NCI-H1105 (cell line): ENCODE data around the gene CFAP58.

ENCODE experiments used
- DNase-seq: peaks from one replicate; lab custom pipeline; 2025; lab: John Stamatoyannopoulos, UW

Gene CFAP58

DNA sequence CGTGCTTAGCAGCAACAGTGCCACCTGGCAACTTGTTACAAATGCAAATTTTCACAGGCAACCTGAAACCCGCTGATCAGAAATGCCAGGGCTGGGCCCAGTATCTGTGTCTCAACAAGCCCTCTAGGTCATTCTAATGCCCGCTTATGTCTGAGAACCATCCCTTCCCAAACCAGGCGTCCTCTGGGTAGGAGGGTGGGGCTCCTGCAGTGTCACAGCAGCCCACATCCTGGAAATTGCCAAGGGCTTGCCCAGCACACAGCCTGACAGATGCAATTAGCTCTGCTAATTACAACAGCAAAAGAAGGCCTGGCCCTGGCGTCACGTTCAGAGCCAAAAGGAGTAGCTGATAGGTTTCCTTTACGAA, 31.2 kb upstream of the CFAP58 start:
- no peak for DNase-seq

DNA sequence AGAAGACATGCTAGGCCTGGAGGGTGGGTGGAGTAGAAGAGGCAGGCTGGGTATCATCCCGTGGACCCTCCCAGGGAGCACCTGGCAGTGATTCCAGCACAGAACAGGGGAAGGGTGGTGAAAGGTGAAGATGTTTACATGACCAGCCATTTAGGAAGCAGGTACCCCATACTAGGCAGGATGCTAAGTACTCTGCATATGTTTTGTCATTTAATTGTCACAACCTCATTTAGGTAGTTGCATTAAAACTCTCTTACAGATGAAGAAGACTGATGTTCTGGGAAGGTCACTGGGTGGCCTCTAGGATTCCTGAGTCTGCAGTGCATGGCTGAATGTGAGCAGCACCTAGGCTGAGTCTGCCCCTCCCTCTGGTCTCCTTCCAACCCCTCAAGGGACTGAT, 30.5 kb upstream of the CFAP58 start:
- no peak for DNase-seq

DNA sequence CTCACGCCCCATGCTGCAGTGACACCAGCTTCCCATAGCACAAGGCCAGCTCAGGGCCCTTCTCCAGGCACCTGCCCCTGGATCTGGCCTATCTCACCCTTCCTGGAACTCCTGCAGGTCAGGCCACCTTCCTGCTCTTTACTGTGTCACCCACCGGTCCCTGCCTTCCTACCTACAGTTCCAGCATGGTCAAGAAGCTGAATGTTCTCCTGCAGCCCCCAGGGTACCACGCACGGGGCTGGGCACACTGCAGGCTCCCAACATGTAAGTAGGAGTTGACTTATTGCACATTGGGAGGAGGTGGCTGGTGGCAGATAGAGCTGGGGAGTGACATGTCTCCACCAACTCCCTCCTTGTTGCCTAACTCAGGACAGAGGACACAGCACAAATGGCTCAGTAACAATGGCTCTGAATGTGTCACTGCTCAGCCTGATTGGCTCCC, 29.9 kb upstream of the CFAP58 start:
- DNase-seq: no peak

DNA sequence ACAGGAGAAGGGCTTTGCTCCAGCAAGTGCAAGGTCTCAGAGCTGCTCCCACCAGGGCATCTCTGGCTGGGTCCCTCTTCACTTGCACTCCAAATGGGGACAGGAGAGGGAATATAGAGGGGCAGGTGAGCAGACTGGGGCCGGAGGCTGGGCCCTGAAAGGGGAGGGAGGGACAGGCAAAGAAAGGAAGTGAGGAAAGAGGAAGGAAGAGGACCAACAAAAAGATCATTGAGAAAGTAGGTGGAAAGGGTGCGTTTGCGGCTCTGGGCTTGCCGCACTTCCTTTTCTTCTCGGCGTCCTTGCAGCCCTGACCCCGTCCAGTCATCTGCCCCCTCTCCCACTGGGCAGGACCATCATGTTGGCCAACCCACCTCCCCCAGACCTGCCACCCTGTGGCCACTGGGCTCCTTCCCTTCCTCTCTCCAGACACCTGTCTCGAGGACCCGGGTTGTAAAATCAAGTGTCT, 29.4 kb upstream of the CFAP58 start:
- no peak for DNase-seq

DNA sequence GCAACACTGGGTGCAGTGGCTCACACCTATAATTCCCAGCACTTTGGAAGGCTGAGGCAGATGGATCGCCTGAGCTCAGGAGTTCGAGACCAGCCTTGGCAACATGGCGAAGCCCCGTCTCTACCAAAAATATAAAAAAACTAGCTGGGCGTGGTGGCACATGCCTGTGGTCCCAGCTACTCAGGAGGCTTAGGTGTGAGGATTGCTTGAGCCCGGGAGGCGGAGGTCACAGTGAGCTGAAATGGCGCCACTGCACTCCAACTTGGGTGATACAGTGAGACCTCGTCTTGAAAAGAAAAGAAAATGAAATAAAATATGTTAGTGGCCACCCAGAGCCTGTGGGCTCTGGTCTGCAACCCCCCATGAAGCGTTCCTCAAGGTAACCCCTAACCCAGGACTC, 28.7 kb upstream of the CFAP58 start:
- no peak for DNase-seq

DNA sequence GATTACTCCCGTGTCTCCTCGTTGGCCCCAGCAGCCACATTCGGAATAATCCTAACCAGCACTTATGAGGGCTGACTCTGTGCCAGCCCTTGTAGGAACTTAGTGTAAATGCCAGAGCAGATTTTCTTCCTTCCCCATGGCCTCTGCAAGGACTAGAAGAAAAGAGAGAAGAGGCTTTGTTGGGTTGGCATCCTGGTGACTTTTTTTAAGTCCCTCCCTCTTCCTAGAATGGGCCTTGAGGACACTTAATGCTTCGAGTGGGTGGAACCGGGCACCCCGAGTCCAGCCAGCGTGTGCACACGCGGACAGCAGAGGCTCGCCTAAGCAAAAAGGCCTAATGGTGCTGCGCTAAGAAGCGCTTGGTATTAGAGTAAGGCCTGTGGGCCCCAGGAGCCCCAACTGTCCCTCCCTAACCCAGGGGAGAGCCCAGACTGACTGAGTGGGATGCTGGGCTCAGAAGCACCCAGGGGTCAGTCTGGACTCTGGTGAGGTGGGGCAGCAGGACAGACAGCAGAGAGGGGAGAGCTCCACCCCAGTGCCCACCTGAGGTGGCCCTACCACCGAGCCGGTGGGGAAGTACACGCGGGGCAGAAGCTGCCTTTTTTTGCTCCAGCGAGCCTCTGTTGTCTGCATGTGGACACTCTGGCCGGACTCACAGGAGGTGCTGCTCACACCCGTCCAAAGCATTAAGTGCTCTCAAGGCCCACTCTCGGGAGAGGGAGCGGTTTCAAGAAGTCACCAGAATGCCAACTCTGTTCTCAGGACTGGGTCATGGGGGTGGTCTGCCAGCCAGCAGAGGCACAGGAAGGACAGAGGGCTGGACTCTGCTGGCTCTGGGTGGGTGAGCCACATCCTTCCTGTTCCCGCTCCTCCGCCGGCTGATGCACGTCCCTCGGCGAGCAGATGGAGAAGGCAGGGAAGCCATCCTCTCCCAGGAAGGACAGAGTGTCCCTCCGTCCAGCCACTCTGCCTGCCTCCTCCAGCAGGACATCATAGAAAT, 27.9 kb upstream of the CFAP58 start:
- no peak for DNase-seq

DNA sequence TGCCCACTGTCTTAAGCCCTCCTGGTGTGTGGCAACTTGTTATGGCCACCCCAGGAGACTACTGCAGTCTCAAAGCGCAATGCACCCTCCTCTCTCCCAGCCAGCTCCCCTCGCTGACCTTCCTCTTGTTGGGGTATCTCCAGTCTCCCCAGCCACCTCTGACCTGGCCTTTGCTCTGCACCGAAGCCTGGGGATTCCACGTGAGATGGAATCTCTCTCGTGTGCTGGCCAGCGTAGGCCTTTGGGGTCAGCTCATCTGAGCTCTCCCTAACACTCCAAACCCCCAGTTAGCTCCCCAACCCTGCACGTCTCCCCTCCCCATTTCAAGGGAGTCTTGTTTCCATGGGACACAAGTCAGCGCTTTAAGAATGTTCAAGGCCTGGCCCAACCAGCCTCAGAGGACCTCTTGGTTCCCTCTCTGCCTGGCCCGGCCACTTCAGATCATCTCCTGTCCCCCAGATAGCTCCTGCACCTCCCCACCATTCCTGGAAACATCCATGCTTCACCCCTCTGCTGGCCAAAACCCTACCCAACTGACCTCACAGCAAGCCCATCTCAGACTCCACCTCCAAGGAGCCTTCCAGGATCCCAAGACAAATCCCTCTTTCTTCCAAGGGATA, 26.5 kb upstream of the CFAP58 start:
- no peak for DNase-seq

DNA sequence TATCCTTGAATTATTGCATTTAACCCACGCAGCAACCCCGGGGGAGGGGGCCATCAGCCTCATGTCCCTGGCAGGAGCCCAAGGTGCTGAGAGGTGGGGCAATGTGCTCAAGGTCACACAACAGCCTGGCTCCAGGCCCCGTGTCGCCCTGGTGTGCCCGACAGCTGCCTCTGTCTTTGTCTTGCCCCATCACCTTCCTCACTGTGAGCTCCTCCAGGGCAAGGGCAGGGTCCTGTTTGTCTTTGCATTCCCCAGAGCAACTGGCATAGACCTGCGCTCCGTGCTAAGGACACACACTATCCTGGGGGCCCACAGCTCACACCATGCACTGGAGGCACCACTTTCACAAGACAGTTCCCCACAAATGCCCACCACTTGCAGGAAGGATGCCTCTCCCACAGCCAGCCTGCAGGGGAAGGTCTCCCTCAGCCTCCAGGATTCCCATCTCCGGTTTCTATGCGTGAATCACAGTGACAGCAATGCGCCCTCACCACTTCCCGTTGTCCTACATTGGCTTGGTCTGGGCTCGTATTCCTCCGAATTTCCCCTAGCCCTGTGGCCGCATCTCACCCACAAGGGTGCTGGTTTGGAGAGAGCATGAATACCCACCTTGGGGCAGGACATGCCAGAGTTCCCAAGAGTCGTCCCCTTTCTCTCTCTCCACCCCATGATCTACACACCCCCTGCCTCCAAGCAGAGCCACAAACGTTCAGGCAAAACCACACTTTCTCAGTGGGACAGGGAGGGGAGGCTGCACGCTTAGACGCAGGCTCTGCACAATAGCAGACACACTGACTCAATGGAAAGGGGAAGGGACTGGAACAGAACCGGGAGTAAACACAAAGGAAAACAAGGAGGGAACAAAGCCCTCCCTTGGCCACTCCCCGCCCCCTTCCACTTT, 25.6 kb upstream of the CFAP58 start:
- no peak for DNase-seq

DNA sequence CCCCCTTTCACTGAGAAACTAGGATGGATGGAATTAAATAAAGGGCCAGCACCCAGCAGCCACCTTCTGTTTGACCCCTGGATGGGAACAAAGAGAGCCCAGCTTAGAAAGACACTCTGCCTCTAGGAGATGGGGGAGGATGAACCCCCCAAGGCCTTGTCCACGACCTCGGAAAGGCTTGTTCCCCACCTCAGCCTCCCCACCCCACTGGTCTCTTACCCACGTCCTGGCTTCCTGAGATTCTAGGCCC, 25.1 kb upstream of the CFAP58 start:
- DNase-seq: no peak

DNA sequence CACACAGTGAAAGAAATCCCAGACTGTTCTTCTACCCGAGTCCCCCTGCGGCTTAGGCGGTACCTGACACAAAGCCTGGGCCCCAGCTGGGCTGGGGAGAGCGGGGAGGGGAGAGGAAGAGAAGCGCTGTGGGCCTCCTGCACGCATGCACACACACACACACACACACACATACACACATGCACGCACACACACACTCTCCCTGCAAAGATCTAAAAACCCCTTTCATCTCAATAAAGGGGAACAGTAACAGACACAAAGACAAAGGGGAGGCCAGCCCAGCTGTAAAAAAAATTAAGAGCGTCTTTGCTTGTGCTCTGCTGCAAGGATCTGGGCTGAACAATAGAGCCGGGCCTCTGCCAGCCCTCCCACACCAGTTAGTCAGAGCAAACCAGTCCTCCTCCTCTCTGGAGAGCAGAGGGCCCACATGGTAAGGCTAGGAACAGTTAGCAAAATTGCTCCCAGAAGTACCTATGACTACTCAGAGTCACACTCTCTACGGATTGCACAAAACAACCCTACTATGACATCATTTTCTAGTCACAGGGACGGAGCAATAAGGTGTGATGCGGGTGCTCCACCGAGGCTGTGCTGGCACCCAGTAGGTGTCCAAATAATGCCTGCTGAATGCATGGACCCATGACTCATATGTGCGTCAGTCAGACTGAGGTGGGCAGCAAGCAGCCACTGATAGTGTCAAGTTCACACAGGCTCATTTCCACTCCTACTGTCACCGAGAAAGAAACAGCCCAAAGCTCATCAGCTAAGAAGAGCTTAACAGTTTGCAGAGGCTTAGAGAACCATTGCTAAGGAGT, 24.5 kb upstream of the CFAP58 start:
- no peak for DNase-seq

DNA sequence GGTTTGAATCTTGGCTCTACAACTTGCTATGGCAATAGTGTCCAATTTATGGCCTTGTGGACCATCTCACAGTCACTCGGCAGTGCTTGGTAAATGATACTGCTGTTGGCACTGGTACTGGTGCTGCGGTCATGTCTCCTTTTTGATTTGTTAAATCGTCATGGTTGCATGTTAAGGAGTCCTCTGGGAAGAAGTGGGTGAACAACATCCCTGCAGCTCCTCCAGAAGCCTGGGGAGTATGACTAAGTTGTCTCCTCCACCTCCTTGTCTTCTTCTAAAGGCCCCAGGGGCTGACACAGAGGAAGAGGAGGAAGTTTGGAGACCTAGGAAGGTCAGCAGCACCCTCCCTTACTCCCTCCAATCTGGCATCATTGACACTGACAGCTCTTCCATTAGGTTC, 23.9 kb upstream of the CFAP58 start:
- no peak for DNase-seq

DNA sequence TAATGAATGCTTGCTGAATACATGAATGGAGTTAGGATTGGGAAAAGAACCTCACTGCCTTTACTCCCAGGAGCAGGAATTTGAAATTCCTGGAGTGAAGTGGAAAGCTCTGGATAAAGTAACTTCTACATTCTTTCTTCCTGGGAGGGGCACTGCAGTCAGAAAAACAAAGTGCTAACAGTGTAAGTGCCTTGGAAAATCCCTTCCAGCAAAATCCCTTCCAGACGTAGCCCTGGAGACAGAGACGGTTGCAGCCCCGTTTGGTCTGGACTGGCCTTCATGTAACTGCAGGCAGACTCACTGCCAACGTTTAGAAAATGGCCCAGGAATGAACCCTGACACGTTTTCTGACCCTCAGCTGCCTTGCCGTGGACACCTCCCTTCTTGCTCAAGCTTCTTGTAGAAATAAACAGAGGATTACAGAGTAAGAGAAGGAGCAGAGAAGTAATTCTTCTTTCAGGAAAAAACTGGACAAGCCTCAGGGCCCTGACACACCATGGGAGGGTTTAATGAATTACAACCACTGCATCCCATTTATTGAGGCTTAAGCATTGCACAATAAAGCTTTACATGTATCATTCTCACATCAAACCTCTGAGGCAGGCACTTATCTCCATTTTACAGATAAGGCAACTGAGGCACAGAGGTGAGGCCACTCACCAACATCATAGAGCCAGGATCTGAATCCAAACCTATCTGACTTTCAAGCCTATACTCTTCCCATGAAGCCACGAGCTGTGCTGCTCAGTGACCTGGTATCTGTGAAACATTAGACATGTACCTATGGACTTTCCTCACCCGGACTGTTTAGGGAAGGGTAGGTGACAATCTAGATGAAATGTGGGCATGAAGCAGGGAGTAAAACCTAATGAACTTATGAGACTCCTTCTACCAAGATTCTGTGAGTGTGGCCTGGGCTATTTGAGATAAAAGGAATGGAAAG, 23.2 kb upstream of the CFAP58 start:
- DNase-seq: no peak

DNA sequence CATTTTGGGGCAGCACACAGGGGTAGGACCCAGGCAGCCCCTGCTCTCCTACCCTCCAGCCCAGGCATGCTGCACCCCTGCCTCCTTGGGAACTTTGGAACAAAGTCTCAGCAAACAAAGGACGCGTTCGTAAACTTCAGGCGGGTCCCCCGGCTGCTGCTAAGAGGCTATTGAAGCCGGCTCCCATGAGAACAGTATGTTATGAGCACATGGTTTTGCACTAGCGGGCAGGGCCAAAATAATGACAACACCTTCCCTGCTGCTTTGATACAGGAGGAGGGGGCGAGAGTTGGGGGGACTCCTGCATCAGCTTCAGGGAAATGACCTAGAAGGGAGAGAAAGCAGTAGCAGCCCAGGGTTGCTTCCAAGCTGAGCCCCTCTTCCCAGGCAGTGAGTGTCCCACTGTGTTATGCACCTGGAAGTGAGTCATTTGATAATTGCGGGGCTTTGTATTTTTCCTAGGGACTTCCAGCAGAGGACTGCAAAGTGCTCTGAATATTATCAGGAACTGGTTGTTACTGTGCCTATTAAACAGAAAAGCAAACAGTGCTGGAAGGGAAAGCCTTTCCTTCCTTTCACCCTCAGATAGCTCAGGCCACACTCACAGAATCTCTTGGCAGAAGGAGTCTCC, 22.3 kb upstream of the CFAP58 start:
- no peak for DNase-seq

DNA sequence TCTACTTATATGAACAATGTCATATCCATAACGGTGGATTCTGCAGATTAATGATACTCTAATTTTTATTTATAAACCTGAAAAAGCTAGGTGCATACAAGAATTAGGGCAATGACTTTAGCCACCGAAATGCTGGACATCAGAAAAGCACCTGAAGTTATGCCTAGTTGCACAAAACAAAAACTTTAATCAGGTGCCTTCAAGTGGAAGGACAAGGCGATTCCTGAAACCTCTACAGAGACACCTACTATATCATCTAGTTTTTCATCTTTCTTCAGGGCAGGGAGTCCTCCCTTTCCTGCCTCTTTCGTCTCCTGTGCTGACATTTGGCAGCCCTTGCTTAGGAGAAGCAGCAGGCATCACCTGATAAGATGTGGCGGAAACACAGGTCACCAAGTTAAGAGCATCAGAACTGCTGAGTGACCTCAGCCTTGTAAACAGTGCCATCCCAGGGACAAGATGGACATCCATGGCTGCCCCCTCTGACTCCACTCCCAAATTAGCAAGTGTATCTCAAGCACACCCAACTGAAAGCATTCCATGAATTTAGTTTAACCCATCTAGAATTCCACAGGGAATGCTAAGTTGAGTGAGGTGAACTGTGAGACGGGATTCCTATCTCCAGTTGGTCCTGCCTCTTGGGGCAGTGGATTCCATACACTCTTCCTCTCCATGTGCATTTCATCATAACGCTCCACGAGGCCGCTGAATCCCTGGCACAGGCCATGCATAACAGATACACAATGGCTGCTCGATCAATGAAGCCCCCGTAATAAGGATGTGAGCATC, 21.2 kb upstream of the CFAP58 start:
- no peak for DNase-seq

DNA sequence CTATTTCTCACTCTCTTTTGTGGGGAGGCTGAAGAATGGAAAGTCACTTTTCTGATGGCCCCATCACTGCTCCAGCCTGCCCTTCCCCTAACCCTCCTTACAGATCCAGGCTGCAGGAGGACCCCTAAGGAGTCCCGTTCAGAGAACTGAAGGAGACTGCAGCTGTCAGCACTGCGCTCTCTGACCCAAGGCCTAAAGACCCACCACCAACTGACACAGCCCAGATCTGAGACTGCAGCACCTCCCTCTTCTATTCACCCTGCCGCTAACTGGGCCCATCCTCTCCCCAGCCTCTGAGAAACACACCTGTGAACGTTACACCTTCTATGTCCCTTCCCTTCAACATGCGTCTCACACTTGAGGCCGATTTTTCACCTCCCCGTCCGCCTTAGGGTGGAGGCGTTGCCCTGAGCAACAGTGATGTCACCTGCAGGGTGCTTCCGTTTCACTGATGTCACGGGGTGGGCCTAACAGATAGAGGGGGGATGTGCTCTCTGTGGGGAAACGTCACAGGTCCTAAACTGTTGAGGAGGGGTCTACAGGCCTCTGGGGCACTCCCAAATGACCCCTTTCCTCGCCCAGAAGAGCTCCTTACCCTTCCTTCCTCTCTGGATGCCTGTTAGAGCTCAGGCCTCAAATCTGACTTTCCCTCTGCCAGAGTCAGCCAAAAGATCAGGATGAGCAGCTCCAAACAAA, 20.5 kb upstream of the CFAP58 start:
- no peak for DNase-seq

DNA sequence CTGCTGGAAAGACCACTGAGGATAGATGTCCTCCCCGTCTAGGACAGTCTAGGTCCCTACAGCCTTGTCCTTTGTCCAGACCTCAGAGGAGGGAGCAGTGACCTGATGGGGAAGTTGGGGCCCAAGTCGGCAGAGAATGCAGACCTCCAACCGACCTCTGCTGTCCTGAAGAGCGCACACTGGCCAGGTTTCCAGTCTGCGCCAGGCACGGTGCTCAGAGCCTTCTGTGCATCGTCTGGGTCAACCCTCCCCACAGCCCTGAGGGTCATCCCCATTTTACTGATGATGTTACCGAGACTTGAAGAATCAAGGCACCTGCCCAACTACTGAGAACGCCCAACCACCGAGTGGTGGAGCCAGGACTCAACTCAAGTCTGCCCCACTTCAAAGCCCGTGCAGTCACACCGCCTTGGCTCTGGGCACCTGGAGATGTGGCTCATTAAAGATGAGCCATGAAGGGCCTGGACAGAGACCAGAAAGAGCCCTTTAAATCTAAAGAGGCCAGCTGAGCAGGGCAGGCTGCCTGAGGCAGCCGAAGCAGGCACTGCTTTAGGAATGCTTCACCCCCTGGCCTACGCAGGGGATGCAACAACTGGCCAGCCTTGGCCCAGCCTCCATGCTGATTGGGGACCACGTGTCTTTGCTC, 19.8 kb upstream of the CFAP58 start:
- DNase-seq: no peak

DNA sequence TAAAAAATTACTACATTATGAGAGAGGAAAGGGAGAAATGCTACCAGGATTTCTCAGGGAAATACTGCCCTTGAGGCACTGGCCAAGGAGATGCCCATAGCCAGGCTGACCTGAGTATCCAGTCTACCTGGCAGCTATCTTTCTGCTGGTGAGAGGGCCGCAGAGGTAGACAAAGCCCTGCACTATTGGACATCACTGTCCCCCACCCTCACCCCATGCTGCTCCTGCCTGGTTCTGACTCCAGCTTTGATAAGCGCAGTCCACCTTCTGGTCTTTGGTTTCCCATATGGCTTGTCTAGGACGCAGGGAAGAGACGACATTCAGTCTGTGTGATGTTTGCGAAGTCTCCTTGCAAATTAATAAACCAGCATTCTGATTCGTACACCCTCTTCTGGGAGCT, 19.1 kb upstream of the CFAP58 start:
- no peak for DNase-seq

DNA sequence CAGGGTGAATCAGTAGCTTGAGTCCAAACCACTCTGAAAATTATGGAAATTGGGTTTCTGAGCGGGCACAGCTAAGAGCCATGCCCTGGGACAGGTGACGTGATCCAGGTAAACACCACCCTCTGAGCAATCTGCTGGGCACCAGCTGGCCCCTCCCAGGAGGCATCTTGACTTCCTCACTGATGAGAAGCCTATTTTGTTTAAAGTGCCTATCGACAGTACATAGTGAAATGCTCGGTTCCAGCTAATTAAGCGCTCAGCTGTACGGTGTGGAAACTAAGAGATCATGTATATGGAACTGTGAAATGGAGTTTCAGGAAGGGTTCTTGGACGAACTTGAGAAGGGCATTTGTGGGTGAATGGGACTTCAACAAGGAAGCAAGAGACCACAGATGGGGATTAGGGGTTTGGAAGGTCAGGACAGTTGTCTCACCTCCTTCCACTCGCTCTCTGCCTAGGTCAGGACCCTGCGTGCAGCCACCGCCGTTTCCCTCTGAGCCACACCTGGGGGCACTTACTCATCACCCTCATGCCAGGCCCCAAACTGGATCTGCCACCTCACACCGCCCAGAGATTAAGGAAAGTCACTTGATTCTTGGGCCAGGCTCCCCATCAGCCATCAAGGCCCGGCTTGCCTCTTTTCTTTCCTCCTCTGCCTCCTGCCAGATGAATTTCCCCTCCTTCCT, 18.5 kb upstream of the CFAP58 start:
- no peak for DNase-seq
